HK-2 (cell line): ENCODE results near the gene PRPF38B.
A peak's percentile ranks its signal among the peaks of the same experiment; 100 is the strongest.

Source experiments
- DNase-seq: peaks from one replicate; pipeline ENCODE4 v3.0.0-alpha.2; 2018; ENCODE audit not compliant: unreplicated experiment

The PRPF38B gene

DNA sequence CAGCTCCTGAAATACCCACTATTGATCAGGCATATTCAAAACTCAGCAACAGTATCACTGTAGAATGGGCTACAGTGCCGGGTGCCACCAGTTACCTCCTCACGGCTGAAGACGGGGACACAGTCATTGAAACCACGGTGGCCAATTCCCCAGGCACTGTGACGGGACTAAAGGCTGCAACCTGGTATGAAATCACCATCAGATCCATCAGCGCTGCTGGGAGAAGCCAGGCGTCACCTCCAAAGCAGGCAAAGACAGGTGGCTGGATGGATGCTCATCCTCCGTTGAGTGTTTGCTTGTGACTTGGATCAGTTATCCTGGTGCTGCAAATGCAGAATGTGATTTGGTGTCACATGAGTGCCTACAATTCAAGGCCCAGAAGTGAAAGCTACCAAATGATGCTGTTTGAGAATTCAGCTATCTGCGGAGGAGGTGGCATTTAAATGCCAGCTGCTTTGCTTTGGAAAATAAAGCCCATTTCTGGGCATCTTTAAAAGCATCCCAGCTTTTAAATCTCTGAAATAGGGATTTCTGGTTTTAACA lies 25.7 kb downstream of the PRPF38B start:
- no peak for DNase-seq

DNA sequence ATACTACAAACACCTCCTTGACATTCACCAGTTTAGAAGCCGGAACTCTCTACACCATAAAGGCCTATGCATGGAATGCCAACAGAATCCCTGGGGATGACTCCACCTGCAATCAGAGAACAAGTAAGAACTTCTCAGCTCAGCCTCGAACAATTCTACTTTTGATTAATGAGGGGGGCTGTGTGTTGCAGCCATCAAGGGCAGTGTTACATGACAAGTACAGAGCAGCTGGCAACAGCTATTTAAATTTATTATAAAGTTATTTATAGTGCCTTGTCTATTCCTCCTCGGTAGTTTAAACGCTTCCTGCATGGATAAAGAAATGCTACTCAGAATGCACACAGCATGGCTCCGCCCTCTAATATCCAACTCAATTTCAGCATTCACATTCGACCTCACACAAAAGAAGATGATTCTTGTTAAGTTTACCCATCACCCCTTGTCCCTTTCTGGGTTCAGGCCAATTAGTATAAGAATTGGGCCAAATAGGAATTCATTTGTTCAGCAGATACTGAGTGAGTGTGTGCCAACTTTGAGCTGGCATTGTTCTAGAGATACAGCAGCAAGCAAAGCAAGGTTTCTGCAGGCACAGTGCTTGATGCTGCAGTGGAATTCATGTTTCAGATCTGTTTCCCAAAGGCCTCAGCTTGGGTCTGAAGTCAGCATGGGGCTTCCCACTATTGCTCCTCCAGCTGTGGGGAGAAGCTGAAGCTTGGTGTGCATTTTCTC lies 27.0 kb downstream of the PRPF38B start:
- no peak for DNase-seq

DNA sequence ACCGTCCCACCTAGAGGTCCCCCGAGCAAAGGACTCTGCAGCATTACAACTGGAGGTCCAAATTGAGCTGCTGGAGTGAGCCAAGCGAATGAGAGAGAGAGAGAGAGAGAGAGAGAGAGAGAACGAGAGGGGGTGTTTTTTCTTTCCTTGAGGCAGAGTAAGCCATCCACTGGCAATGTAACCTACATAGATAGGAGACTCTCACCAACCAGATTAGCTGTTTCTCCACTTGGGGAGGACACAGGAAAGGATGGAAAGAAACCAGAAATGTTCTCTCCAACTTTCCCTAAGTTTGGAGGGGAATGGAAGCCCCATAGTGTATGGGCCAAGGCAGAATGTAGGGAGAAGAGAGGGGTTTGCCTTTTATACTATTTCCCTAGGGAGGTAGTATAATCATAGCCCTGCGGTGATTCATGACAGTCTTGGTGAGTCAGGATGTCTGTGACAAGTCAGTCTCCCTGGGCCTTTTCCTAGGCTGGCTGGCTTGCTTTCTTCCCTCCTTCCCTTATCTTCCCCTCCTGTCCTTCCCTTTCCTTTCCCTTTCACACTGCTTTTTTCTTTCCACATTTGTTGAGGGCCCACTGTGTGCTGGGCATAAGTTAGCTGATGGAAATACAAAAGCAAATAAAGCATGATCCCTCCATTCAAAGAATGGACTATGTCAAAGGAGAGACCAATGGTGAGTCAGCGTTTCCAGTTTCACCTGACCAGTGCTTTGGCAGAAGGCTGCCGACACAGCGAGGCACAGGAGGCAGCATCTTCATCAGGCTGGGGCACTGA lies 27.7 kb downstream of the PRPF38B start:
- DNase-seq = peak; percentile 60

DNA sequence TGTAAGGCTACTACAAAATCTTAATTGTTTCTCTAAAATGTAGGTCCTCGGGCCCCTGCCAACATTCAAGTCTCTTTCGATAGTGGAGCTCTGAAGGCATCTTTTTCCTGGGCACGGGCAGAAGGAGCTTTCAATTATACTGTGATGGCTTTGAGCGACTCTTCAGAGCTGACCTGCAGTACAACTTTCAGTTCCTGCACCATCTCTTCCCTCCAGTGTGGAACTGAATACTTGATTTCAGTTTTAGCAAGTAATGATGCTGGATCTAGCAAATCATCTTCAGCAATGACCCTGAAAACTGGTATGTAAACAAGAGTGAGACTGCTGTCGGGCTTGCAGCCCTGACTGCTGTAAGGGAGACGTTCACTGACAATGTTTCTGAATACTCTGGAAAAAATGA lies 30.2 kb downstream of the PRPF38B start:
- DNase-seq = no peak

DNA sequence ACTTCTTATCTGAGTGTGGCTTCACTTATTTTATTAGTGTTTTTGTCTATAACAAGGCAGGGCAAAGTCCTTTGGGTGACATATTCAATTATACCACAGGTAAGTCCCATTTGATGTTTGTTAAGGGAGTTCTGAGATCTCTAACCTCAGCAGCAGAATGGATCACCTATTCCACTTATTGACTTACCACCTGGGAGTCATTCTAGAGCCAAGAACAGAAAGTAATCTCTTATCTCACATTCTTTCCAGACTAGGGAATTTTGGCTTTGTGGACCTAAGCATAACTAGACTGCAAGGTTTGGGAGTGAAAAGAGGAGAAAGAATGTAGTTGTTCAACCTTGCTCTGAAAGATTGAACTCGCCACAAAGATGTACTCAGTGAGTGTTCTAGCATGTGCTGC lies 33.8 kb downstream of the PRPF38B start:
- no peak for DNase-seq

DNA sequence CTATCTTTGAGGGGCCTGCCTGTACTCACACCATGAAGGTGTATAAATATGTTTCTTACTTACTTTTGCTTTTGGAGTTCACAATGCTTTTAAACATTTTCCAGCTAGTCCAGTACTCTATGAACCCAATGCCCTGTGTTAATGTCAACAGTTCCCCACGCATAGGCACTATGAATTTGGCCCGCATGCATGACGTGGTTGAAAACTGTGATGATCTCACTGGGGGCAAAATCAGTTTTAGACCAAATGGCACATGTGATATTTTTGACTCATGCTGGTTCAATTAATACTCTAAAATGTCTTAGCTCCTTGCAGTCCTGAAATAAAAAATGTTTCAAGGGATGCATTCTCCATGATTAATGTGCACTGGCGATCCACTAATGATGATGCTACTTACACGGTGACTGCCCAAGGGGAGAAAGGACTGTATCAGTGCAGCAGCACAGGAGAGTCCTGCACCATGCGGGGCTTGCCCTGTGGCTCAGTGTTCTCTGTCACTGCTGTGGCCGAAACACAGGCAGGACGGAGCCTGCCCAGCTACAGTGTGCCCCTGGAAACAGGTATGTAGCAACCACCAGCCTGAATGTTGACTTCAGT lies 36.3 kb downstream of the PRPF38B start:
- DNase-seq = no peak

DNA sequence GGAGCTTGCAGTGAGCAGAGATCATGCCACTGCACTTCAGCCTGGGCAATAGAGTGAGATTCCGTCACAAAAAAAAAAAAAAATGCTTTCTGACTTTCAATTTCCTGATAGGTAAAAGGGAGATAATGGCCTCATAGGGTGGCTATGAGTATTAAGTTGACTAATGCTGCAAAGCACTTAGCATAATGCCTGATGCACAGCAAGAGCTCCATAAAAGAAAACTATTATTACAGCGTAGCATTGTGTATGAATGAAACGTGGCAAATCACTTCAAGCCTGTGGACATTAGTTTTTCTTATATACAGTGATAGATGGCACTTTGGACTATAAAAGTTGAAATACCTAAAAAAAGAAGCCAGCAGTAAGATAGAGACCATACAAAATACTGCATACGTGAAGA lies 37.4 kb downstream of the PRPF38B start:
- no peak for DNase-seq

DNA sequence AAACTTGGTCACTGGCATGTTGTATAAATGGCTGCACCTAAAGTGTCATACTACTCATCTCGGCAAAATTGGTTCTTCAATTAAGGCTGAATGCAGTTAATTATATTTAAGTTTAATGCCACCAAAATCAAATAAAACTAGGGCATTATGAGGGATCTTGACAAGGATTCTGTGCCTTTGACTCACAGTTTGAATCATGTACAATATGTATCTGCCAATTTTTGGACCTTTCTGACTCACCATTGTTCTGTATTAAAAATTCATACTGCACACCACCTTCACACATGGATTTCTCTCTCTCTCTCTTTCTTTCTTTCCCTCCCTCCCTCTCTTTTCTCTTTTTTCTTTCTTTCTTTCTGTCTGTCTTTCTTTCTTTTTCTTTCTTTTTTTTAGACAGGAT lies 40.3 kb downstream of the PRPF38B start:
- no peak for DNase-seq

DNA sequence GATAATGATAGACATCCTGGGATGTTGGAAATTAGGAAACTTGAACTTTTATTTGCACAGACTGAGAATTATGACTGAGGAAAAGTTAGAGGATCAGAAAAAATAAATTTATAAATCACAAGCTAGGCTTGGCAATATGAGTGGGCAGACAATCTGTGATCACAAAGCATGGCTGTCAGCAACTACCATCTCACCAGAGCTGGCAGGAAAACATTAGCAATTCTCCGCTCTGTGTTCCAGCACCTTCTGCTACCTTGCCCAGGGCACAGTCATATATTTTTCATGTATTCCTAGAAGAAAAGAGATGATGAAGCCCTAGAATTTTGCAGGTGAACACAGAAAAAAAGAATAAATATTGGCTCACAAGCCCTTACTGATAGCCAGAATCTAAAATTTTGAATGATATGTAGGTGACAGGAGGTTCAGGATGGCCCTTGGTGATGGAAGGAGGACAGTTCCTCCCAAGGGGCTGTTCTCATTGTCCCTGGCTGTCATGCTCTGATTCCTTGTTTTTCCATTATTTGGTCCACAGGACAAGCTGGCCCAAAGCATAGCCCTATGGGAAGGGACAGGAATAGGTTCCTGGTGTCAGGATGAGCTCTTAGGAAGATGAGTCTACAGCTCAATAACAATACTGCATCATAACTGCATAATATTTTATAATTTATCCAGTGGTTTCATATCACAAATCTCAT lies 42.2 kb downstream of the PRPF38B start:
- no peak for DNase-seq

DNA sequence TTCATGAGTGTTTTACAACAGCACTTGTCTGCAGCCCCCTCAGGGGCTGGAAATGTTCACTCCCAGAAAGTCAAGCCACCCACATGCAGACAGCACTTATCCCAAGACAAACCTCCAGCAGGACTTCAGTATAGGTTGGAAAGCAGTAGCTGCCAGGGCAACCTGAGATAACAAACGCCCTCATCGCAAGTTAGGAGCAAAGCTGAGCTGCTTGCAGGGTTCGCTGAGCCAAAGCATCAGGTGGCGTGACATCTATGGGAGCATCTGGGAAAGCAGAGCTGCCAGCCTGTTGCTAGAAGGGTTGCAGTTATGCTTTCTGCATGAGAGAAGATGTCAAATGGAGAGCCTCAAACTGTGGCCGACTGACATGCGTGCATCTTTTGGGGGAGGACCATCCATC lies 50.1 kb downstream of the PRPF38B start:
- DNase-seq = no peak

DNA sequence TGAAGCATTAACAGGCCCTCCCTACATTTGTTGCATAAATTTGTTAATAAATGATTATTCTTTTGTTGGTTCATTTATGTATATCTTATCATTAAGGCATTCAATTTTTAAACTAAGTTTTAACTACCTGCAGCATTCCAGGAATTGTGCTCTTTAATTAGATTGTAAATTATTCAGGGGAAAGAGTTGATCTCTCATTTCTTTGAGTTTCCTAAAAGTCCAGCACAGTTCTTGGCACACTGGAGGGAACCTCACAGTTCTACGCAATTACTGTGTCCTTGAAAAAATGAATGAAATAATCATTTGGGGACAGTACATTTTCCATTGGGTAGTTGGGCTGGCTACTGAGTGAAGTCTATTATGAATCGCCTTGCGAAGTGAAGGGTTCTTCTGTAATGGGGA lies 53.9 kb downstream of the PRPF38B start:
- no peak for DNase-seq

DNA sequence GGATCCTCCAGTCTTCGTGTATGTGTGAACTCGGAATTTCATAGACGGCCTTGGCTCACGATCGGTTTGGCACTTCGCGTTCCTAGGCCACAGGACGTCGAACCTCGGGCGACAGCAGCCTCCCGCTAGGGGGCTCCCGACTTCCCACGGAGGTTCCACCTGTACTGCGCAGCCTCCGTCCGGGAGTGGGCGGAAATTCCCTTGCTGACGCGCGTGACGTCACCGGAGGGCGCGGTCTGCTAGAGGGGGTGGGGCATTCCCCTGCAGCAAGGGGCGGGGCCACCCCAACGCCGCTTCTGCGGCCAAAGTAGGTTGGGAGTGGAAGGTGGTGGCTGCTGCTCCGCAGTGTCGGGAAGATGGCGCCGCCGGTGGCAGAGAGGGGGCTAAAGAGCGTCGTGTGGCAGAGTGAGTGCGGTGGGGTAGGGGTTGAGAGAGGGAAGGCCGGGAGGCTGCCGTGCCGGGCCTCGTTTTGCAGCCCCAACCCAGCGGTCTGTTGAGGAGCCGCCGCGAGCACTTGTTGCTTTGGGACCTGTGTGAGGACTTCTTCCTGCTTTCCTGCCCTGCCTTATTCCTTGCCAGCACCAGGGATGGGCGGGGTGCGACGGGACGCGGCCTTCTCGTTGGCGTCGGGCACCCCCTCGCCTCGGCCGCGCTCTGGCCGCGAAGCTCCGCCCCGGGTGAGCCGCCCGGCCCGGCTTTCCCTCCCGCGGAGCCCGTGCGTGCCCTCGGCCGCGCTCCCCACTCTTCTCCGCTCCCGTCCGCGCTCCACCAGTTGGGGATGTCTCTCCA lies 54.5 kb downstream of the PRPF38B start, which contains the start of gene STXBP3:
TSS of gene STXBP3 (plus strand) at position 293 of the 789 bp plus-strand sequence. CDS start at position 357, 64 bp downstream.
- peak; percentile 99 for DNase-seq

DNA sequence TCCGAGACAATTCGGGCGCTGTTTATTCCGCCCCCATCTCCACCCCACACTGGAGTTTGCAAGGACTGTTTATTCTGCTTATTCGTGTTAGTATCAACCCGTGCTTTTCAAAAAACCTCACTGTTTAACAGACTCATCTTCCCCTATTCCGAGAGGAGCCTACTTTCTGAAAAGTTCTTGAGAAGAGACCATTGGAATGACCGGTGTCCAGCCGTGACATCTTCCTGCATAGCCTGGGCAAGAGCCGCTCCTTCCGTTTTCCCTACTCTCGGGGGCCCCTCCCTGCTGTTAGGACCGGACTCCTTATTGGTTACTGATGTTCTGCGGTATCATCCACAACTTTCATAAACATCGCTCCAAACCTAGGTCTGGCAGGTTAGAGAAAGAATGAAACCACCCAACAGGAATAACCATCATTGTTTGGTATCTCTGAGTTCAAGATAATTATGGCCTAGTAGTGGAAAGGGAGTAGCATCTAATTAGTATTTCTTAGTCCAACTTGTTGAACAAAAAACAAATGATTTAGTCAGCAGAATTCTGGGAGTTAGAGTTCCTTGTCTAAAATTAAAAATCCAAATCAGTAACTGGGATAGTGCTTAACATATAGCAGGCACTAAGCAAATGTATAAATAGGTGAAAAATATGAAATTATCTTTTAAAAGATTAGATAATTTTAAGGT lies 55.2 kb downstream of the PRPF38B start:
- DNase-seq = peak; percentile 73

DNA sequence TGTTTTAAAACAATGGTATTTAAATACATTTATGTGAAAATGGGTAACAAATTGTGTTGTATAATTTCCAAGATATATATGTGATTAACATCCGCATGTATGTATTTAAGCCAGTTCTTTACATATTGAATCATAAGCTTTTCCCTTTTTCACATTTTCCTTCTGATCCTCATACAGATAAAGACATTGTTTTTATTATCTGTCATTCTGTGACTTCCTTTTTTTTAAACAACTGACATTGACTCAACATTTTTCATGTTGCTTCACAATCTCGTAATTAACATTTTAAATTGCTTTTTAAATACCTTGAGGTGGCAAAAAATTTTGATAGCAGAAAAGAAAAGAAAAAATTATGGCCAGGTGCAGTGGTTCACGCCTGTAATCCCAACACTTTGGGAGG lies 55.8 kb downstream of the PRPF38B start:
- DNase-seq = no peak

DNA sequence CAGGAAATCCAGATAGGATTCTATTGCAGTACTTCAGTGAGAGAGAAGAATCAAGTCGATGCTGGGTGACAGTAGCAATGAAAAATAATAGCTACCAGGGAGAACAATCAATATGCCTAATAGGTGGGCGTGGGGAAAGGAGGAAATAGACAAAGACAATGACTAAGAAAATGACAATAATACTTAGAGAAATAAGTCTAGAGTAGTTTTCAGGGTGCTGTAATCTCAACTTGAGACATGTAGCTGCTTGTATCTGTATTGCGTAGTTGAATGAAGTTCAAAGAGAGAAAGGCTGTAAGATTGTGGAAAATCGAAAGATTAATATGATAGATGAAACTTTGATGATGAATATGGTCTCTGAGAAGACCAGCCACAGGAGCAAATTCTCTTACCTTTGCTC lies 57.0 kb downstream of the PRPF38B start:
- DNase-seq = no peak

DNA sequence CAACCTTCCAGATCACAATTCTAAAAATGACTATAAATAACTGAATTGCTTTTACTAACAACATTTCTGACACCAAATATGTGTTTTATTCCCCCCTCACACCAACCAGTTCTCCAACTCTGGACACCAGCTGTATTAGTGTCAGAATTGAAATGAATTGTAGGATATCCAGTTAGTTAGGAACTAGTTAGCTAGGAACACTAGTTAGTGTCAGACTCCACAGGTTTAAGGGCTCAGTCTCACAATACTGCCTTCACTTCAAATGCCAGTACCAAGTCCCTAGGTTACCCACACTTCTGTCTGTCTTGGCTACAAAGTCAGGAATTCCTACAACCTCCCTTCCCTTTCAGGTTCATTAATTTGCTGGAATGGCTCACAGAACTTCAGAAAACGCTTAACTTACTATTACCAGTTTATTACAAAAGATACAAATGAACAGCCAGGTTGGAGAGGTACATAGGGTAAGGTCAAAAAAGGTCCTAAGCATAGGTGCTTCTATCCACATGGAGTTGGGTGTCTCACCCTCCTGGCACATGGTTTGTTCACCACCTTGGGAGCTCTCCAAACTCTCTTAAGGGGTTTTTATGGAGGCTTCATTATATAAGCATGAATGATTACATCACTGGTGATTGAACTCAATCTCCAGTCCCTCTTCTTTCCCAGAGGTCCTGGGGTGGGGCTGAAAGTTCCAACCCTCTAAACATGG lies 58.5 kb downstream of the PRPF38B start:
- DNase-seq = peak; percentile 13
